H1 (cell line): ENCODE measurements around the gene SLIT3. TPM values are rescaled to one million over a fixed set of nuclear protein-coding genes. Genes with fewer than 3 reads are reported as not detected.

Source experiments
- CTCF ChIA-PET: fragments of 300-600 bp; sonication (Branson Sonifier 250); formaldehyde crosslinking; loops from one replicate; lab custom pipeline; 2021; ENCODE audit not compliant: partially characterized antibody; lab: Charles Lee
- POLR2A ChIA-PET: fragments of 300-600 bp; sonication (Branson Sonifier 250); formaldehyde crosslinking; loops from one replicate; lab custom pipeline; 2021; ENCODE audit warnings: inconsistent platforms; ENCODE audit not compliant: partially characterized antibody; lab: Charles Lee
- DNase-seq, 2 experiments: peaks; one replicate each; pipeline versions ENCODE4 v3.0.0 to v3.0.0-alpha.2; 2010 to 2022; ENCODE audit warnings: low spot score in 2 of 2, low read depth in 1 of 2, mixed read lengths in 1 of 2
- FAIRE-seq: peaks from 2 replicates; lab custom pipeline; 2011; peaks lifted over from hg19 to GRCh38; lab: Jason Lieb, UNC
- H2AFZ ChIP-seq: 2 replicates; pipeline ENCODE4 v1.8.1; 2012; ENCODE audit warnings: low read length, inconsistent platforms
- H2AK5ac ChIP-seq: 2 replicates; pipeline ENCODE4 v1.6.1; 2013; ENCODE audit warnings: low read depth, low read length
- H2BK120ac ChIP-seq: replicated peaks from 2 replicates; pipeline ENCODE3; 2013; ENCODE audit warnings: low read depth, low read length, inconsistent platforms
- H2BK12ac ChIP-seq: 2 replicates; pipeline ENCODE4 v1.6.1; 2013; ENCODE audit warnings: low read depth, low read length
- H2BK15ac ChIP-seq: 2 replicates; pipeline ENCODE4 v1.6.1; 2013; ENCODE audit warnings: low read length
- H2BK20ac ChIP-seq: 2 replicates; pipeline ENCODE4 v1.6.1; 2013; ENCODE audit warnings: low read length
- H2BK5ac ChIP-seq: 2 replicates; pipeline ENCODE4 v1.6.1; 2013; ENCODE audit warnings: low read depth, low read length
- H3K14ac ChIP-seq: 2 replicates; pipeline ENCODE4 v1.6.1; 2013; ENCODE audit warnings: inconsistent platforms; ENCODE audit not compliant: insufficient read length
- H3K18ac ChIP-seq: 2 replicates; pipeline ENCODE4 v1.6.1; 2013; ENCODE audit warnings: low read length; ENCODE audit errors: extremely low read depth
- H3K23ac ChIP-seq: 2 replicates; pipeline ENCODE4 v1.6.1; 2013; ENCODE audit warnings: inconsistent platforms; ENCODE audit not compliant: insufficient read length
- H3K23me2 ChIP-seq: 2 replicates; pipeline ENCODE4 v1.6.1; 2013; ENCODE audit warnings: low read depth, low read length
- H3K27ac ChIP-seq: 2 replicates; pipeline ENCODE4 v1.6.1; 2011; ENCODE audit warnings: low read depth, low read length, inconsistent platforms
- H3K27me3 ChIP-seq, 4 experiments: replicated peaks in 1 of 4; 1 replicate in 1 of 4; 2 replicates in 3 of 4; pipeline versions ENCODE4 v1.6.1 to v1.8.1; 2011 to 2013; ENCODE audit warnings: low read length in 3 of 4, mild to moderate bottlenecking in 3 of 4, inconsistent platforms in 2 of 4, mixed read lengths in 2 of 4, moderate library complexity in 1 of 4; ENCODE audit not compliant: control insufficient read depth in 3 of 4, insufficient read depth in 3 of 4; ENCODE audit errors: extremely low read depth in 1 of 4
- H3K36me3 ChIP-seq, 4 experiments: 2 replicates each; pipeline versions ENCODE4 v1.6.1 to v1.8.1; 2011 to 2013; ENCODE audit warnings: mild to moderate bottlenecking in 4 of 4, low read length in 3 of 4, moderate library complexity in 2 of 4, control low read depth in 1 of 4, inconsistent platforms in 1 of 4; ENCODE audit not compliant: insufficient read depth in 4 of 4, control insufficient read depth in 2 of 4
- H3K4ac ChIP-seq: replicated peaks from 2 replicates; pipeline ENCODE3; 2013; ENCODE audit warnings: low read length, low read depth, mixed read lengths, inconsistent platforms; ENCODE audit not compliant: insufficient read length
- H3K4me1 ChIP-seq, 4 experiments: replicated peaks in 1 of 4; 1 replicate in 1 of 4; 2 replicates in 3 of 4; pipeline versions ENCODE4 v1.6.1 to v1.8.1; 2011 to 2013; ENCODE audit warnings: low read length in 3 of 4, inconsistent platforms in 2 of 4, mixed read lengths in 1 of 4; ENCODE audit not compliant: insufficient read depth in 4 of 4, control insufficient read depth in 3 of 4
- H3K4me2 ChIP-seq, 2 experiments: 2 replicates each; pipeline versions ENCODE4 v1.6.1 to v1.8.1; 2011 to 2013; ENCODE audit warnings: low read depth in 2 of 2, low read length in 2 of 2, control low read depth in 1 of 2, inconsistent platforms in 1 of 2, mild to moderate bottlenecking in 1 of 2; ENCODE audit not compliant: insufficient read depth in 1 of 2
- H3K4me3 ChIP-seq, 4 experiments: fragments of 200-600, 300-600 bp in 1 of 4; sonication (generic), shearing (Covaris generic), sonication (Bioruptor Twin) in 1 of 4; 2 replicates each; pipeline versions ENCODE4 v1.5.1 to v1.8.1; 2011 to 2016; ENCODE audit warnings: low read length in 4 of 4, low read depth in 3 of 4, control low read depth in 2 of 4, inconsistent platforms in 2 of 4, mild to moderate bottlenecking in 2 of 4, mixed read lengths in 1 of 4, moderate library complexity in 1 of 4; ENCODE audit not compliant: insufficient read depth in 2 of 4; ENCODE audit errors: extremely low read depth in 1 of 4
- H3K56ac ChIP-seq: replicated peaks from 2 replicates; pipeline ENCODE3; 2013; ENCODE audit warnings: low read depth, mild to moderate bottlenecking, mixed read lengths, low read length, inconsistent platforms; ENCODE audit not compliant: insufficient read length
- H3K79me1 ChIP-seq: 2 replicates; pipeline ENCODE4 v1.6.1; 2013; ENCODE audit warnings: low read depth, low read length, control low read depth
- H3K79me2 ChIP-seq, 2 experiments: 2 replicates each; pipeline versions ENCODE4 v1.6.1 to v1.8.1; 2012 to 2013; ENCODE audit warnings: low read length in 2 of 2, mild to moderate bottlenecking in 2 of 2, inconsistent platforms in 1 of 2; ENCODE audit not compliant: insufficient read depth in 2 of 2, control insufficient read depth in 1 of 2
- H3K9ac ChIP-seq, 4 experiments: replicated peaks in 1 of 4; 1 replicate in 1 of 4; 2 replicates in 3 of 4; pipeline versions ENCODE4 v1.6.1 to v1.8.1; 2011 to 2013; ENCODE audit warnings: low read depth in 3 of 4, low read length in 3 of 4, control low read depth in 2 of 4, mild to moderate bottlenecking in 2 of 4, moderate library complexity in 2 of 4, inconsistent platforms in 1 of 4; ENCODE audit errors: extremely low read depth in 1 of 4
- H3K9me3 ChIP-seq, 2 experiments: 2 replicates each; pipeline versions ENCODE4 v1.6.1 to v1.8.1; 2012 to 2013; ENCODE audit warnings: mild to moderate bottlenecking in 2 of 2, moderate library complexity in 2 of 2, control low read depth in 1 of 2, inconsistent platforms in 1 of 2, low read depth in 1 of 2, low read length in 1 of 2, mixed read lengths in 1 of 2; ENCODE audit not compliant: insufficient read depth in 2 of 2
- H4K20me1 ChIP-seq, 2 experiments: replicated peaks in 1 of 2; 2 replicates each; pipeline versions ENCODE3 to v1.8.1; 2011 to 2013; ENCODE audit warnings: inconsistent platforms in 2 of 2, low read length in 2 of 2, mild to moderate bottlenecking in 1 of 2; ENCODE audit not compliant: insufficient read depth in 2 of 2, control insufficient read depth in 1 of 2
- H4K5ac ChIP-seq: 2 replicates; pipeline ENCODE4 v1.6.1; 2013; ENCODE audit warnings: low read length, low read depth, mixed read lengths, inconsistent platforms; ENCODE audit not compliant: insufficient read length
- H4K8ac ChIP-seq: 2 replicates; pipeline ENCODE4 v1.8.0; 2013; ENCODE audit warnings: mild to moderate bottlenecking, moderate library complexity, low read length, inconsistent platforms; ENCODE audit not compliant: insufficient read depth; ENCODE audit errors: extremely low read depth
- H4K91ac ChIP-seq: replicated peaks from 2 replicates; pipeline ENCODE3; 2013; ENCODE audit warnings: low read length, mixed read lengths, inconsistent platforms; ENCODE audit not compliant: insufficient read length
- ATF2 ChIP-seq: IDR thresholded peaks from 2 replicates; pipeline ENCODE4 v1.6.1; 2012; ENCODE audit warnings: low read length, inconsistent platforms
- CBX8 ChIP-seq: fragments of 300-800, 300-1000 bp; sonication (generic); IDR thresholded peaks from 2 replicates; pipeline ENCODE4 v1.7.1; 2016; ENCODE audit warnings: low read depth, low read length, borderline replicate concordance
- CEBPB ChIP-seq: IDR thresholded peaks from 2 replicates; pipeline ENCODE4 v1.6.1; 2012; ENCODE audit warnings: low read depth, low read length
- HDAC6 ChIP-seq: IDR thresholded peaks from one replicate; pipeline ENCODE4 v1.7.1; 2012; ENCODE audit warnings: low read depth, mild to moderate bottlenecking, inconsistent platforms, low read length, moderate library complexity
- JUN ChIP-seq: IDR thresholded peaks from 2 replicates; pipeline ENCODE4 v1.6.1; 2011; ENCODE audit warnings: low read depth, mild to moderate bottlenecking, improper control_type of control experiment, low read length
- SP4 ChIP-seq: IDR thresholded peaks from 2 replicates; pipeline ENCODE4 v1.6.1; 2012; ENCODE audit warnings: low read length, inconsistent platforms
- SUZ12 ChIP-seq: fragments of 200-600 bp; sonication (generic); IDR thresholded peaks from 2 replicates; pipeline ENCODE4 v1.6.1; 2012; ENCODE audit warnings: mild to moderate bottlenecking, inconsistent platforms, low read length, moderate library complexity, mixed read lengths
- WGBS, 2 experiments: shearing (Covaris generic) in 1 of 2; methylation state at CpG; one replicate each; pipeline versions ENCODE4 v1.1.6 to v1.1.7; 2013 to 2015; ENCODE audit warnings: low lambda C conversion rate in 2 of 2, mixed read lengths in 2 of 2, inconsistent platforms in 1 of 2, low coverage in 1 of 2, missing lambda C conversion rate in 1 of 2; ENCODE audit not compliant: insufficient replicate concordance in 2 of 2, insufficient coverage in 1 of 2, insufficient read length in 1 of 2; ENCODE audit errors: extremely low coverage in 1 of 2, missing lambda C conversion rate in 1 of 2; 5-methylcytosine and 5-hydroxymethylcytosine counted together
- polyA plus RNA-seq, 7 experiments: library from polyadenylated mRNA; depleted of rRNA in 3 of 7; stranded (reverse) in 5 of 7; unstranded in 2 of 7; fragments of >200 nt in 5 of 7; fragments of 200-250 nt in 2 of 7; gene quantifications; 1 replicate in 5 of 7; 2 replicates in 1 of 7; 4 replicates in 1 of 7; pipeline versions ENCODE4 v1.2.1 to v1.2.3, GENCODE V29; 2011 to 2013; ENCODE audit warnings: missing spikeins in 2 of 7, mixed read lengths in 2 of 7
- total RNA-seq: library from RNA; stranded (reverse); fragmentation: NEBNext Ultra II Directional; extraction: Animal tissue kit (Norgen Biotek cat#: 25700); gene quantifications from 2 replicates; pipeline ENCODE4 v1.2.1, GENCODE V29; 2021
- TF ChIP-seq, protein P1 (sequence below): IDR thresholded peaks from 2 replicates; pipeline ENCODE4 v1.6.1; 2011; ENCODE audit warnings: low read depth, mild to moderate bottlenecking, low read length; ENCODE audit not compliant: insufficient read depth

SLIT3 gene
- total and polyA plus RNA-seq, 2 of the 8 experiments (the other 6 are each of a cell fraction or from before 2014, with no cell fraction given), result 1.1 to 1.2 TPM

GRCh38 chr5:168666356-168666755, 634.6 kb downstream of the SLIT3 start:
- no peak for DNase-seq
- Histone ChIP-seq H2BK15ac (no peak overlapping the region), H2BK12ac (no peak overlapping the region), H3K18ac (no peak overlapping the region), H2AFZ (no peak overlapping the region), H3K56ac (no peak overlapping the region), H2BK120ac (no peak overlapping the region), H2AK5ac (no peak overlapping the region), H4K8ac (no peak overlapping the region), H4K20me1 (no peaks in the 10 kb centered on the region), H3K14ac (no peak overlapping the region), H3K23ac (no peak overlapping the region), H4K91ac (no peak overlapping the region), H3K79me2 (no peaks in the 10 kb centered on the region), H3K4me3 (no peak overlapping the region), H3K9ac (no peak overlapping the region), H3K4ac (no peak overlapping the region), H3K4me2 (no peak overlapping the region), H3K27me3 (no peaks in the 10 kb centered on the region), H3K36me3 (no peaks in the 10 kb centered on the region), H3K23me2 (no peaks in the 10 kb centered on the region; the same call in 1 of the 2 replicates), H3K79me1 (no peaks in the 10 kb centered on the region), H3K9me3 (no peaks in the 10 kb centered on the region), H4K5ac (no peak overlapping the region), H3K27ac (no peak overlapping the region), H3K4me1 (0 out of 7 replicates have a peak, but pooled peaks cover 0 to 2% (median 0%) of the 10 kb centered on the region in 4 experiments), H2BK20ac (no peak overlapping the region), H2BK5ac (no peak overlapping the region)
- ChIA-PET CTCF (interaction anchor here (0.8 kb wide), 1 partner anchor 245 kb away, joined by 3 read pairs; no protein-coding TSS in a partner anchor), POLR2A (no interaction called here)
- FAIRE-seq, result no peak
- no peak for TF ChIP-seq SUZ12
- no peak for TF ChIP-seq CBX8
- TF ChIP-seq JUN, result no peak
- TF ChIP-seq, protein P1, sequence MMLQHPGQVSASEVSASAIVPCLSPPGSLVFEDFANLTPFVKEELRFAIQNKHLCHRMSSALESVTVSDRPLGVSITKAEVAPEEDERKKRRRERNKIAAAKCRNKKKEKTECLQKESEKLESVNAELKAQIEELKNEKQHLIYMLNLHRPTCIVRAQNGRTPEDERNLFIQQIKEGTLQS, result no peak
- no peak for TF ChIP-seq CEBPB
- TF ChIP-seq ATF2, result no peak
- no peak for TF ChIP-seq SP4
- TF ChIP-seq HDAC6, result no peak
- 91% methylated on average over 17 of the region's 17 CpGs; no CpG with 5 or more reads in 1 of the 2 experiments for WGBS, 2 experiments
